Skeletal muscle satellite cell (primary cell): ENCODE data around the gene PLIN3.
"Not testable (repeated sequence)": the region's sequence is repeated elsewhere in the genome, so short reads cannot be mapped to it uniquely, and the experiment has no call there.

ENCODE experiments used
- H3K27me3 ChIP-seq: 2 replicates; pipeline ENCODE4 v1.7.0; 2013; ENCODE audit warnings: low read length; ENCODE audit not compliant: control insufficient read depth, insufficient read depth
- H3K36me3 ChIP-seq: 2 replicates; pipeline ENCODE4 v1.7.0; 2013; ENCODE audit warnings: mild to moderate bottlenecking, control low read depth, low read length; ENCODE audit not compliant: insufficient read depth
- H3K4me1 ChIP-seq: 2 replicates; pipeline ENCODE4 v1.7.0; 2013; ENCODE audit warnings: low read length; ENCODE audit not compliant: control insufficient read depth, insufficient read depth
- H3K4me2 ChIP-seq: 2 replicates; pipeline ENCODE4 v1.7.0; 2013; ENCODE audit warnings: mild to moderate bottlenecking, low read length
- H3K4me3 ChIP-seq: 2 replicates; pipeline ENCODE4 v1.7.0; 2013; ENCODE audit warnings: low read length
- H3K9ac ChIP-seq: 2 replicates; pipeline ENCODE4 v1.7.0; 2013; ENCODE audit warnings: mild to moderate bottlenecking, low read depth, low read length, moderate library complexity
- H3K9me3 ChIP-seq: replicated peaks from 2 replicates; pipeline ENCODE4 v1.7.0; 2013; ENCODE audit warnings: mild to moderate bottlenecking, control low read depth, low read length

PLIN3 gene

GRCh38 chr19:4859697-4860096 lies 7.8 kb downstream of the PLIN3 start:
- peaks cover 62% of the 10 kb centered on the region for H3K36me3 ChIP-seq
- H3K4me2 ChIP-seq: no peak overlapping the region

GRCh38 chr19:4856468-4856867 lies 11.0 kb downstream of the PLIN3 start:
- not testable (repeated sequence) for H3K4me2 ChIP-seq, H3K27me3 ChIP-seq, H3K9ac ChIP-seq, H3K9me3 ChIP-seq, H3K4me3 ChIP-seq, H3K4me1 ChIP-seq
- H3K36me3 ChIP-seq: peaks cover 72% of the 10 kb centered on the region

More at GRCh38 chr19:4859697-4860096, 7.8 kb downstream of the PLIN3 start:
- no peaks in the 10 kb centered on the region for H3K27me3 ChIP-seq
- no peak overlapping the region for H3K9ac ChIP-seq
- H3K4me1 ChIP-seq: peaks cover 3% of the 10 kb centered on the region
- H3K9me3 ChIP-seq: no peaks in the 10 kb centered on the region
- H3K4me3 ChIP-seq: no peak overlapping the region

DNA sequence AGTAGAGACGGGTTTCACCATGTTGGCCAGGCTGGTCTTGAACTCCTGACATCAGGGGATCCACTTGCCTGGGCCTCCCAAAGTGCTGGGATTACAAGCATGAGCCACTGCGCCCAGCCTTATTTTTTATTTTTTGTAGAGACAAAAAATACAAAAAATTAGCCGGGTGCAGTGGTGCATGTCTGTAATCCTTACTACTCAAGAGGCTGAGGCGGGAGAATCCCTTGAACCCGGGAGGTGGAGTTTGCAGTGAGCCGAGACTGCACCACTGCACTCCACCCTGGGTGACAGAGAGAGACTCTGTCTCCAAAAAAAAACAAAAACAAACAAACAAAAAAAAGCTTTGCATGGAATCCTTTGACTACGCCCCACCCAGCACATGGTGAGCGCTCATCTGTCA lies 14.0 kb downstream of the PLIN3 start:
- not testable (repeated sequence) for H3K4me3 ChIP-seq, H3K4me1 ChIP-seq, H3K9ac ChIP-seq, H3K4me2 ChIP-seq, H3K27me3 ChIP-seq, H3K9me3 ChIP-seq
- peaks cover 70% of the 10 kb centered on the region for H3K36me3 ChIP-seq

DNA sequence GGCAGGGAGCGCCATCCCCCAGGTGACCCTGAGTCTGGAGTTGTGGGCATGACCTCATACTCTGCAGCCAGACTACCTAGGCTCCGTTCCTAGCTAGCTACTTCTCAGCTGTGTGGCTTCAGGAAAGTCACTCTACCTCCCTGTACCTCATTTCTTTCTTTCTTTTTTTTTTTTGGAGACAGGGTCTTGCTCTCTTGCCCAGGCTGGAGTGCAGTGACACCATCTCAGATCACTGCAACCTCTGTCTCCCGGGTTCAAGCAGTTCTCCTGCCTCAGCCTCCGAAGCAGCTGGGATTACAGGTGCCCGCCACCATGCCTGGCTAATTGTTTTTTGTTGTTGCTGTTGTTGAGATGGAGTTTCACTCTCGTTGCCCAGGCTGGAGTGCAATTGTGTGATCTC lies 15.0 kb downstream of the PLIN3 start:
- Histone ChIP-seq H3K4me1 (no peaks in the 10 kb centered on the region), H3K9me3 (no peaks in the 10 kb centered on the region), H3K27me3 (no peaks in the 10 kb centered on the region), H3K9ac (no peak overlapping the region), H3K4me2 (no peak overlapping the region), H3K36me3 (peaks cover 74% of the 10 kb centered on the region), H3K4me3 (no peak overlapping the region)

DNA sequence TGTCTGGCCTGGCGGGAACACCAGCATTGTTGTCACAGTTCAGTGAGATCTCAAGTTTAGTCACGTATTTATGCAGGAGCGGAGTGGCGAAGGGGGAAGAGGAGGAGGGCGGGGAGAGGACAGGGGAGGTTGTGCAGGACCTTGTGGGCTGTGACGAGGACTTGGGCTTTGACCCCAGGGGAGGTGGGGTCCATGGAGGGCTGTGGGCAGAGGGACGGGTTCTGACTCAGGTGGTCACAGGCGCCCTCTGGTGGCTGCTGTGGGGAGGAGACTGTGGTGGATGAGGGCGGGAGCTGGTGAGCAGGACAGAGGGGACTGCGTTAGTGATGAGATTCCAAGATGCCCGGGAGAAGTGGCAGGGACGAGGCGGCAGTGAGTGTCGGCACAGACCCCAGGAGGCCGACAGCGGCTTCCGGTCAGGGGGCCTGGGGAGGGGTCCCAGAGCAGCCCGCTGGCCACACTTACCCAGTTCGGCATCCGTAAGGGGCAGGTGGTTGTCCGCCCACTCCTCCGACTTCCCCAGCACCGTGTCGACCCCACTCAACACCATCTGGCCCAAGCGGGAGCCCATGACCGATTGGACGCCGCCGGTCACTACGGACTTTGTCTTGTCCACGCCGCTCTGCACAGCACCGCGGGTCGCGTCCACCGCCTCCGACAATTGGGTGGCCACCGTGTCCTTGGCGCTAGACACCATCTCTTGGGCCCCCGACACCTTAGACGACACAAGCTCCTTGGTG lies 15.7 kb downstream of the PLIN3 start:
- Histone ChIP-seq H3K4me1 (peaks cover under 1% of the 10 kb centered on the region), H3K36me3 (peaks cover 75% of the 10 kb centered on the region), H3K4me2 (no peak overlapping the region), H3K9ac (no peak overlapping the region), H3K4me3 (no peak overlapping the region), H3K27me3 (no peaks in the 10 kb centered on the region), H3K9me3 (no peaks in the 10 kb centered on the region)

DNA sequence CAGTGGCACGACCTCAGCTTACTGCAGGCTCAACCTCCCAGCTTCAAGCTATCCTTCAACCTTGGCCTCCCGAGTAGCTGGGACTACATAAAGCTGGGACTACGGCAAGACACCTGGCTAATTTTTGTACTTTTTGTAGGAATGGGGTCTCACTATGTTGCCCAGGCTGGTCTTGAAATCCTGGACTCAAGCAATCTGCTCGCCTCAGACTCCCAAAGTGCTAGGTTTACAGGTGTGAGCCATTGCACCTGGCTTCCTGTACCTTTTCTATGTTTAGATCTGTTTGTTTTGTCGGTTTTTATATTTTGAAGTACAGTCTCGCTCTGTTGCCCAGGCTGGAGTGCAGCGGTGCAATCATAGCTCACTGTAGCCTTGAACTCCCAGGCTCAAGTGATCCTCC lies 18.4 kb downstream of the PLIN3 start:
- no peak overlapping the region for H3K4me3 ChIP-seq
- no peaks in the 10 kb centered on the region for H3K27me3 ChIP-seq
- no peaks in the 10 kb centered on the region for H3K9me3 ChIP-seq
- H3K4me2 ChIP-seq: no peak overlapping the region
- peaks cover 7% of the 10 kb centered on the region for H3K4me1 ChIP-seq
- peaks cover 67% of the 10 kb centered on the region for H3K36me3 ChIP-seq
- no peak overlapping the region for H3K9ac ChIP-seq

- Histone ChIP-seq H3K4me1 (peaks cover 7% of the 10 kb centered on the region), H3K36me3 (peaks cover 74% of the 10 kb centered on the region), H3K9ac (no peak overlapping the region), H3K9me3 (no peaks in the 10 kb centered on the region), H3K4me2 (no peak overlapping the region), H3K27me3 (no peaks in the 10 kb centered on the region), H3K4me3 (no peak overlapping the region)
Observed at GRCh38 chr19:4847190-4847973, 20.1 kb downstream of the PLIN3 start.

- H3K36me3 ChIP-seq: peaks cover 70% of the 10 kb centered on the region
- not testable (repeated sequence) for H3K9ac ChIP-seq, H3K4me2 ChIP-seq, H3K27me3 ChIP-seq, H3K4me3 ChIP-seq, H3K4me1 ChIP-seq, H3K9me3 ChIP-seq
Observed at GRCh38 chr19:4845975-4846374, 21.5 kb downstream of the PLIN3 start.

- H3K27me3 ChIP-seq: no peaks in the 10 kb centered on the region
- H3K36me3 ChIP-seq: peaks cover 70% of the 10 kb centered on the region
- no peak overlapping the region for H3K4me3 ChIP-seq
- H3K9ac ChIP-seq: no peak overlapping the region
- H3K9me3 ChIP-seq: no peaks in the 10 kb centered on the region
- peaks cover 7% of the 10 kb centered on the region for H3K4me1 ChIP-seq
- H3K4me2 ChIP-seq: no peak overlapping the region
Observed at GRCh38 chr19:4844348-4845179, 22.9 kb downstream of the PLIN3 start.

DNA sequence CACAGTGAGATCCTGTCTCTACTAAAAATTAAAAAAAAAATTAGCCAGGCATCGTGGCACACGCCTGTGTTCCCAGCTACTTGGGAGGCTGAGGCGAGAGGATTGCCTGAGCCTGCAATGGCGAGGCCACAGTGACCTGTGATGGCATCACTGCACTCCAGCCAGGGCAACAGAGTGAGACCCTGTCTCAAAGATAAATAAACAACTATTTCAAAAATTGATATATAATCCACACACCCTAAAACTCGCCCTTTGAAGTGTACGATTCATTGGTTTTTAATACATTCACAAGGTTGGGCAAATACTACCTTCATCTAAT lies 23.9 kb downstream of the PLIN3 start:
- Histone ChIP-seq H3K36me3 (peaks cover 71% of the 10 kb centered on the region), H3K27me3 (no peaks in the 10 kb centered on the region), H3K9ac (no peak overlapping the region), H3K9me3 (no peaks in the 10 kb centered on the region), H3K4me1 (peaks cover 7% of the 10 kb centered on the region), H3K4me3 (no peak overlapping the region), H3K4me2 (no peak overlapping the region)

- Histone ChIP-seq H3K27me3 (no peaks in the 10 kb centered on the region), H3K9me3 (no peaks in the 10 kb centered on the region), H3K4me2 (no peak overlapping the region), H3K4me3 (no peak overlapping the region), H3K9ac (no peak overlapping the region), H3K4me1 (no peaks in the 10 kb centered on the region), H3K36me3 (peaks cover 55% of the 10 kb centered on the region)
Observed at GRCh38 chr19:4839192-4839591, 28.3 kb downstream of the PLIN3 start.
